Measurements from ENCODE around the gene SLC5A10. TPM values are rescaled to one million over a fixed set of nuclear protein-coding genes. Genes with fewer than 3 reads are reported as not detected.
"Not testable (repeated sequence)": the region's sequence is repeated elsewhere in the genome, so short reads cannot be mapped to it uniquely, and the experiment has no call there.

The SLC5A10 gene
- total RNA-seq, 1 experiment from 2014 or later = not detected

DNA sequence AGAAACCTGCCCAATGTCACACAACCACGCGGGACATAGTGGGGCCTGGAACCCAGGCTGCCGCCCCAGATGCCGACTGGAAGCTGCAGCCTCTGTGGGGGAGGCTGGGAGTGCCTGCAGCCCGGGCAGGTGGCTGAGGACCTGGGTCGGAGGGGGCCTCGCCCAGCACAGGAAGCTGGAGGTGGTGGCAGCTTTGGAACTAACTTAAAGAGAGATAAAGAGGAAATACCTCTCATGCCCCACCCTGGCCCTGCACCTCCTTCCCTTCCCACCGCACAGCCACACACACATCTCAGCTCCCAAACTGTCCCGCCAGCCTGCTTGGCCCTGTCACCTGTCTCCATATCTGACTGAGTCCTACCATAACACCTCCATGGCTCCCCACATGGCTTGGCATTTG, 88.4 kb downstream of the SLC5A10 start:
- not testable (repeated sequence) for DNase-seq (ENCODE audit: low read depth)

DNA sequence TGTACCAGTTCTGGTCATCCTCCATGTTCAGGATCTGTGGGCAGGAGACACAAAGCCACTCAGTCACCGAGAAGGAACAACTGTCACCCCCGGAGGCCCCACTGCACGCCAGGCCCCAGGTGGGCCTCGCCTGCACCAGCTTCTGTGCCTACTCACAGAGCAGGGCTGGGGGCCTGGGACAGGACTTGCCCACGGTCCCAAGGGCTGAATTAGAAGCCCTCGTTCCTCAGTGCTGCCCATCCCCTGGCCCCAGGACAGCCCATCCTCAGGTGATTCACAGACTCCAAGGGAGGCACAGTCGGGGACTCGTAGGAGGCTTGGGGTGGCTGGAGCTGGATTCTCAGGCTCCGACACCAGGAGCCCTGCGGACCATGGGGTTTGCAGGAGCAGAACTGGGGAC, 89.9 kb downstream of the SLC5A10 start:
- not testable (repeated sequence) for DNase-seq (ENCODE audit: low read depth)

DNA sequence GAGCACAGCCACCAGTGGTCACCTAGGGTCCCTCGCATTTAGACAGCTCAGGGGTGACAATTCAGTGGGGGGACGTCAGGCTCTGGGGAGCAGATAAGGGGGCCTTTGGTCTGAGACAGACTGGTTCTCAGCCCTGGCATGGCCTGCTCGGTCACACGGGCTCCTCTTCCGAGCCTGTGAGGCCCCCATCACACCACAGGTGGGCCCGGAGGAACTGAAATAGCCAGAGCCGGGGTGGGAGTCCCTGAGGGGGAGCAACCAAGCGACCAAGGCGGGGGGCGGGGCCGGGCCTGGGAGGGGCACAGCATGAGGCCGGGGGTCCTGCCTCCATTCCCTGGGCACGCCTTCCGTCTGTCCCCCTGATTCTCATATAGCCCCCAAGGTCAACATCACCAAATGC, 90.4 kb downstream of the SLC5A10 start:
- not testable (repeated sequence) for DNase-seq (ENCODE audit: low read depth)

DNA sequence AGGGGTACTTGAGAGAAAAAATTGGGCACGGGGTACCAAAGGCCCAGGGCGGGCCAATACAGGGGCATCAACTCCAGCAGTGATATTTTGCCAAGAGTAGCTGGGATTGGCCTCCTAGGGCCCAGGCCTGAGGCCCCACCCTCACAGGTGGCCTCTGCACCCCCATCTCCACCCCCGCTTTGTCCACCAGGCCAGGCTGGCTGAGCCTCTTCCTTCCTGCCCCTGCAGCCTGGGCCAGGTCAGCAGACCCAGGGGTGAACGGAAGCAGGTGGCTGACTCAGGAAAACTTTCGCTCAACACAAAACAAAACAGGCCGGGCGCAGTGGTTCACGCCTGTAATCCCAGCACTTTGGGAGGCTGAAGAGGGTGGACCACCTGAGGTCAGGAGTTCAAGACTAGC, 91.1 kb downstream of the SLC5A10 start:
- not testable (repeated sequence) for DNase-seq (ENCODE audit: low read depth)

DNA sequence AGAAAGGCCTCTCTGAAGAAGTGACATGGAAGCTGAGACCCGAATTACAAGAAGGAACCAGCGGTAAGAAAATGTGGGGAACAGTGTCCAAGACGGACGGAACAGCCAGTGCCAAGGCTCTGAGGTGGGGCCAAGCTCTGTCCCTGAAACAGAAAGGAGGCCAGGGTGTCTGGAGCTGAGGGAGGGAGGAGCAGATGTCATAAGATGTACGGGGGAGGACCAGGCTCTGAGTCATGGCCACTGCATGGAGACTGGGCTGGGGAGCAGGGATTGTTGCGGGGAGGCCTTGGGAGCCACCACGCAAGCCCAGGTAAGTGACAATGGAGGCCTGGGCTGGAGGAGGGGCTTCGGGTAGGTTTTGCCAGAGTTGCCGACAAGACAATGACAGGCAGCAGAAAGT, 92.7 kb downstream of the SLC5A10 start:
- not testable (repeated sequence) for DNase-seq (ENCODE audit: low read depth)

DNA sequence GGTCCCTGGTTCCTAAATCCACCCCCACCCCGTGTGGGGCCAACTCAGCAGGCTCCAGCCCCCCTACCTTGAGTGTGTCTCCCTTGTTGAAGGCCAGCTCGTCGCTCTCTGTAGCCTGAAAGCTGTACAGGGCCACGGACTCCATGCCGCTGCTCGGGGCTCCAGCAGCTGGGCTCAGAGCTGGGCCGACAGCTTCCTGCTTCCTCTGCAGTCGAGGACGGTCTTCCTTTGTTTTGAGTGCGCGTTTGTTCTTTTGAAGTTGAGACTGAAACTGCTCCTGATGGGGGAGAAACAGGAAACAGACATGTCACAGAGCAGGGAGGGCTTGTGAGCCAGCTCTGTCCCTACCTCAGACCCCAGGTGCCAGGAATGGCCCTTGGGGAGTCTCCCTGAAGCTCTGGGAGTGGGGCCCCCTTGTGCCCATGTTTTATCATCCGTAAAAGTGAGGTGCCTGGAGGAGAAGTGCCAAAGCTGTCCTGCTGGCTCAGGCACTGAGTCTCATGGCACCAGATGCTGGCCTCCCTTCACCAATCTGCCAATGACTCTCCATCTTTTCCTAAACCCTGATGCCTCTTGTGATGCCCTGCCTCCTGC, 94.9 kb downstream of the SLC5A10 start, which contains the start of gene GRAP:
Gene GRAP, minus strand, starts transcription at position 176 of the 594 bp plus-strand sequence. Its CDS starts 31 bp downstream, at position 145.
- DNase-seq (ENCODE audit: low read depth) = not testable (repeated sequence)

DNA sequence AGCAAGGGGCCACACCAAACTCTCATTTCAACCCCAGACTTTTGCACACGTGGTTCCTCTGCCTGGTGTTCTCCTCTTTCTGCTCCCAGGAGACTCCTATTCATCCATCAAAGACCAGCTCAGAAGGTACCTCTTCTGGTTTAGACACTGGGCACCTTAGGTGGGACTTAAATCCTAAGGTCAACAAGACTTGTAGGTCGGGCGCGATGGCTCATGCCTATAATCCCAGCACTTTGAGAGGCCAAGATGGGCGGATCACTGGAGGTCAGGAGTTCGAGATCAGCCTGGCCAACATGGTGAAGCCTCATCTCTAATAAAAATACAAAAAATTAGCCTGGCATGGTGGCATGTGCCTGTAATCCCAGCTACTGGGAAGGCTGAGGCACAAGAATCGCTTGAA, 95.5 kb downstream of the SLC5A10 start:
- not testable (repeated sequence) for DNase-seq (ENCODE audit: low read depth)

DNA sequence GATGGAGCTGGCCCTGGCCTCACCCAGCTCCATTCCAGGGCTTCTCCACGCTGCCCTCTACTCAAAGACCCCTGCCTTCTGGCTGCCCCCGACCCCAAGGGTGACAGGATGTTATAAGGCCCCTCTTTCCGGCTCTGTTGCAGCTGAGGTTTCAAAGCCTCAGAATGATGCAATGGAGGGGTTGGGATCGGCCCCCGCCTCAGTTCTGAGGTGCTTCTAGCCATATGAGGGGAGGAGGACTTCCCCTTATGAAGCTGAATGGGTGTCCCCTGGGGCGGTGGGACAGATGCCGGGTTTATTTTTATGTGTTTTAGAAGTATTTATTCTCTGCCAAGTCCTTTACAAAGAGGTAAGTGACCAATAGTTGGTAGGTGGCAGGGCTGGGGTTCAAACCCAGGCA, 96.9 kb downstream of the SLC5A10 start:
- DNase-seq (ENCODE audit: low read depth) = not testable (repeated sequence)

DNA sequence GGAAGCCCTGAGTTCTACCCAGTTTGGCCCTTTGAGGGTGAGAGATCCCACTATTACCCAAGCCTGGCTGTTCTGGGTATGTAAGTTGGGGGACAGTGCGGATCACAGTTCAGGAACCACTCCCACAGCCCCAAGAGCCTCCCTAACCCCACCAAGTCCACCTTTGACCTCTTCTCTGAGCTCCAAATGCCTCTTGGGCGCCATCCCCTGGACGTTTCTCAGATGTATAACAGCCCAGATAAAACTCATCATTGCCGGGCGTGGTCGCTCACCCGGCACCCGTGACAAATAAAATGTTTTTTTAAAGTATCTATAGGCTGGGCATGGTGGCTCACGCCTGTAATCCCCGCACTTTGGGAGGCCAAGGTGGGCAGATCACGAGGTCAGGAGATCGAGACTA, 103.5 kb downstream of the SLC5A10 start:
- DNase-seq (ENCODE audit: low read depth) = not testable (repeated sequence)

DNA sequence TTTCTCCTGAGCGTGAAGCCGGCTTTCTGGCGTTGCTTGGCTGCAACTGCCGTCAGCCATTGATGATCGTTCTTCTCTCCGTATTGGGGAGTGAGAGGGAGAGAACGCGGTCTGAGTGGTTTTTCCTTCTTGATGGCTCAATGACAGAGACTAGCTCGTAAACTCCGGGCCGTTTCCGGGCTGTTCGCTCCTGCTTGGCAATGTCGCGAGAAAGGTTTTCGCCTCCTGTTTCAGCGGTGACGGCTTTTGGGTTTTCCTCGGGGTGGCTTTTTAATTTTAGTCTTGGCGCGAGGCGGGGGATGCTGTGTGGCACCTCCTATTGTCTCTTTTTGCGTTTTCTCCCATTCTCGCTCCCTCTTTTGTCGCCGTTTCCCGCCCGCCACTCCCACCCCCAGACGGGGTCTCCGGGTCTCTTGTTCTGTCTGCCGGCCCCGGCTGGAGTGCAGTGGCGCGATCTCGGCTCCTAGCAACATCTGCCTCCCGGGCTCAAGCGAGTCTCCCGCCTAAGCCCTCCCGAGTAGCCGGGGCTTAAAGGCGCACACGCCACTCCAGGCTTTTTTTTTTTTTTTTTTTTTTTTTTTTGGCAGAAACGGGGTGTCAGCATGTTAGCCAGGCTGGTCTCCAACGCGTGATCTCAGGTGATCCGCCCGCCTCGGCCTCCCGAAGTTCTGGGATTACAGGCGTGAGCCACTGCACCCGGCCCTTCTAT, 110.2 kb downstream of the SLC5A10 start:
- not testable (repeated sequence) for DNase-seq (ENCODE audit: low read depth)

DNA sequence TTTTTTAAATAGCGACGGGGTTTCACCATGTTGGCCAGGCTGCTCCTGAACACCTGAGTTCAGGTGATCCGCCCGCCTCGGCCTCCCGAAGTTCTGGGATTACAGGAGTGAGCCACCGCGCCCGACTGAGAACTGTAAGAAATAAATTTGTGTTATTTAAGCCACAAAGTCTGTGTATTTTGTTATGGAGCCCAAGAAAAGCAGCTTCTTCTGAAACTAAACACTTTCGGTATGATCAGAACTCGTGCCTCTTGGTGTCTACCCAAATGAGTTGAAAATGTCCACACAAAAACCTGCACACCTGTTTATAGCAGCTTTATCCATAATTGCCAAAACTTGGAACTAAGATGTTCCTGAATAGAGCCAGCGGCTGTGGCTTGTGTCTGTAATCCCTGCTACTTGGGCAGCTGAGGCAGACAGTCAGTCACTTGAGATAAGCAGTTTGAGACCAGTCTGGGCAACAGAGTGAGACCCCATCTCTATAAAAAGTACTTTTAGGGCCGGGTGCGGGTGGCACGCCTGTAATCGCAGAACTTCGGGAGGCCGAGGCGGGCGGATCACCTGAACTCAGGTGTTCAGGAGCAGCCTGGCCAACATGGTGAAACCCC, 110.9 kb downstream of the SLC5A10 start:
- DNase-seq (ENCODE audit: low read depth) = not testable (repeated sequence)

DNA sequence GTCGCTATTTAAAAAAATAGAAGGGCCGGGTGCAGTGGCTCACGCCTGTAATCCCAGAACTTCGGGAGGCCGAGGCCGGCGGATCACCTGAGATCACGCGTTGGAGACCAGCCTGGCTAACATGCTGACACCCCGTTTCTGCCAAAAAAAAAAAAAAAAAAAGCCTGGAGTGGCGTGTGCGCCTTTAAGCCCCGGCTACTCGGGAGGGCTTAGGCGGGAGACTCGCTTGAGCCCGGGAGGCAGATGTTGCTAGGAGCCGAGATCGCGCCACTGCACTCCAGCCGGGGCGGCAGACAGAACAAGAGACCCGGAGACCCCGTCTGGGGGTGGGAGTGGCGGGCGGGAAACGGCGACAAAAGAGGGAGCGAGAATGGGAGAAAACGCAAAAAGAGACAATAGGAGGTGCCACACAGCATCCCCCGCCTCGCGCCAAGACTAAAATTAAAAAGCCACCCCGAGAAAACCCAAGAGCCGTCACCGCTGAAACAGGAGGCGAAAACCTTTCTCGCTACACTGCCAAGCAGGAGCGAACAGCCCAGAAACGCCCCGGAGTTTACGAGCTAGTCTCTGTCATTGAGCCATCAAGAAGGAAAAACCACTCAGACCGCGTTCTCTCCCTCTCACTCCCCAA, 111.5 kb downstream of the SLC5A10 start:
- not testable (repeated sequence) for DNase-seq (ENCODE audit: low read depth)

DNA sequence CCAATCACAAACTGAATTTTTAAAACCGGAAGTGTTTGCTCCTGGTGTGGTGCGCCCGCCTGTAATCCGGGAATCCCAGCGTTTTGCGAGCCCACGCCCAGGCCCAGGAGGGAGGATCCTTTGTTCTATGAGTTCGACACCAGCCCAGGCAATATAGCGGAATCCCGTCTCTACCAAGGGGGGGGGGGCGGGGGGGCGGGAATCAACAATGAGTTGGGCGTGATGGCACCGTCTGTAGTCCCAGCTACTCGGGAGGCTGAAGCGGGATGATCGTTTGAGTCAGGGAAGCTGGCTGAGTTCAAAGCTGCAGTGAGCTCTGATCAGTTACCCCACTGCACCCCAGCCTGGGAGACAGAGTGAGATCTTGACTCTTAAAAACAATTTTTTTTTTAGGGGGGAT, 112.4 kb downstream of the SLC5A10 start:
- DNase-seq (ENCODE audit: low read depth) = not testable (repeated sequence)

DNA sequence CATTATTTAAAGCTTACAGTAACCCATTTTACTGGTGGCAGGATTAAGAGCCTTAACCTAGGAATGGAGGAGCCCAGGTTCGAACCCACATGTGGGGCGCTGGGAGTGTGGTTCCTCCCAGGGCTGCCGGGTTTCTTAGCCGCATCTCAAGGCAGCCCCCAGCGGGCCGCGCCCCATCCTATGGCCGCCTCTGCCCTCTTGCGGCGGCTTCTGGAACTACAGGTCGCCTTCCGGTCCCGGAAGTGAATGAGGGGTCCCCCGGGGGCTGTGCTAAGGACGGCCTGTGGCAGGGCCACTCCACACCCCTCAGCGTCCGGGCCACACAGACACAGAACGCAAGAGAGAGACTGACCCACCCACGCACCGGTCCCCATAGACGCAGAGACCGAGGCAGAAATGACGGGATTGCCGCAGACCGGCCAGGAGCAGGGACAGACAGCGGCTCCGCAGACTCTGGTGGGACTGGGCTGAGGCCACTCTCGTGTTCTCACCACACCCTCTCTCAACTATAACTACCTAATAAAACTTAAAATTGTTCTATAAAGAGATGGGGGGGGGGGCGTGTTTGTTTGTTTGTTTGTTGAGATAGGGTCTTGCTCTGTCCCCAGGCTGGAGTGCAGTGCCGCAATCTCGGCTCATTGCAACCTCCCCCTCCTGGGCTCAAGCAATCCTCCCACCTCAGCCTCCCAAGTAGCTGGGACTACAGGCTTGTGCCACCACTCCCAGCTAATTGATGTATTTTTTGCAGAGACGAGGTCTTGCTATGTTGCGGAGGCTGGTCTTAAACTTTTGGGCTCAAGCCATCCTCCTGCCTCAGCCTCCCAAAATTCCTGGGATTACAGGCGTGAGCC, 118.6 kb downstream of the SLC5A10 start:
- not testable (repeated sequence) for DNase-seq (ENCODE audit: low read depth)

Other genes starting within 250 kb of the SLC5A10 start
- 0.07 TPM in 1 of 2 replicates, not detected in the other for gene FBXW10, start 208.1 kb upstream of the SLC5A10 start, total RNA-seq (2014; rRNA removed; shearing (Covaris generic))
- 58.0 and 58.7 TPM in 2 replicates for gene TVP23B, start 171.0 kb upstream of the SLC5A10 start, total RNA-seq (2014; rRNA removed; shearing (Covaris generic))
- 36.6 and 50.3 TPM in 2 replicates for gene PRPSAP2, start 94.0 kb upstream of the SLC5A10 start, total RNA-seq (2014; rRNA removed; shearing (Covaris generic))
- gene FAM83G, start 52.6 kb downstream of the SLC5A10 start, total RNA-seq (2014; rRNA removed; shearing (Covaris generic)) = 6.5 and 15.0 TPM in 2 replicates
- 0.07 and 0.59 TPM in 2 replicates for gene GRAP, start 94.8 kb downstream of the SLC5A10 start, total RNA-seq (2014; rRNA removed; shearing (Covaris generic))
- gene GRAPL, start 175.4 kb downstream of the SLC5A10 start, total RNA-seq (2014; rRNA removed; shearing (Covaris generic)) = not detected in 2 replicates